DMS114 treated with DMSO at 0.1 percent for 48 hours (cell line): ENCODE results near the gene BLOC1S4.

Source experiments
- DNase-seq: peaks from one replicate; lab custom pipeline; 2025; ENCODE audit not compliant: unreplicated experiment; lab: John Stamatoyannopoulos, UW

Gene BLOC1S4

GRCh38 chr4:6761649-6762615 is 46.0 kb downstream of the BLOC1S4 start:
- DNase-seq: no peak

- no peak for DNase-seq
Observed at GRCh38 chr4:6763330-6763851, 47.4 kb downstream of the BLOC1S4 start.

- DNase-seq: no peak
Observed at GRCh38 chr4:6764976-6765620, 49.1 kb downstream of the BLOC1S4 start.

GRCh38 chr4:6765703-6766102 is 49.7 kb downstream of the BLOC1S4 start:
- no peak for DNase-seq
